GM21619 (cell line): ENCODE data around the gene TEX38.
"Not testable (repeated sequence)": the region's sequence is repeated elsewhere in the genome, so short reads cannot be mapped to it uniquely, and the experiment has no call there.

Experiments
- ATAC-seq: cut with Tn5 transposase; IDR thresholded peaks from one replicate; pipeline ENCODE4 v1.9.1; 2021; ENCODE audit not compliant: unreplicated experiment

The TEX38 gene

DNA sequence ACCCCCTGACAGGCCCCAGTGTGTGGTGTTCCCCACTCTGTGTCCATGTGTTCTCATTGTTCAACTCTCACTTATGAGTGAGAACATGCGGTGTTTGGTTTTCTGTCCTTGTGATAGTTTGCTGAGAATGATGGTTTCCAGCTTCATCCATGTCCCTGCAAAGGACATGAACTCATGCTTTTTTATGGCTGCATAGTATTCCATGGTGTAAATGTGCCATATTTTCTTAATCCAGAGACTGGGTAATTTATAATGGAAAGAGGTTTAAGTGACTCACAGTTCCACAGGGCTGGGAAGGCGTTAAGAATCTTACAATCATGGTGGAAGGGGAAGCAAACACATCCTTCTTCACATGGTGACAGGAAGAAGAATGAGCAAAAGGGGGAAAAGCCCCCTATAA is 17.0 kb upstream of the TEX38 start:
- ATAC-seq: not testable (repeated sequence)

DNA sequence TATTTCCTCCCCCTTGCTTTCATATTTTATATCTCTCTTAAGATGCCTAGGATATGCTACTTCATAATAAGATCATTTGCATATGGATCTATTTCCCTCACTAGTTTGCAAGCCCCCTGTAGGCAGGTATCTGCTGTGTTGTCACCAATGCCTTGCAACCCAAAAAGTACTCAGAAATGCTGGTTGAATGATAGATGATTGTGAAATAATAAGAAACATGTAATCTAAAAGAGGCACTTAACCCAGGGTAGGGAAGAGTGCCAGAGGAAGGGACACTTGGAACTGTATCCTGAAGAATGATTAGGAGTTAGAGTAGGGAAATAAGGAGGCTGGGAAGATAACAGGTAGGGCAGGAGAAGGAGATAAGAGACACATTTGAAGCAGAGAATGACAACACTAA is 15.8 kb upstream of the TEX38 start:
- ATAC-seq: no peak

DNA sequence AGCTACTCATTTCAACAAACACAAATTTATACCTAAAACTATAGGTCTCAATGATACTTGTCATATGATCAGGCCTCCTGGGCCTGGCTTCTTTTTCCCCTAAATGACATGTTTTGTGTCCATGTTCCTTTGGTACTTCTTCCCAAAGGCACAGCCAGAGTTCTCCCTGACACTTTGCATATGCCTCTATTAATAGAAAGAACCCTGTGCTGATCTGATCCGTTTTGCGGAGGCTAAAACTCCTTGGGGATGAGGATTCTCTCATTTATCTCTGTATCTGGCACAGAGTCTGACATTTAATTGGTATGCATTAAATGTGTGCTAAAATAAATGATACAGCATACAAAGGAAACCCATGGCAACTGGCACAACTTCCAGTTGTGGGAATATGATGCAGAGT is 15.0 kb upstream of the TEX38 start:
- no peak for ATAC-seq

DNA sequence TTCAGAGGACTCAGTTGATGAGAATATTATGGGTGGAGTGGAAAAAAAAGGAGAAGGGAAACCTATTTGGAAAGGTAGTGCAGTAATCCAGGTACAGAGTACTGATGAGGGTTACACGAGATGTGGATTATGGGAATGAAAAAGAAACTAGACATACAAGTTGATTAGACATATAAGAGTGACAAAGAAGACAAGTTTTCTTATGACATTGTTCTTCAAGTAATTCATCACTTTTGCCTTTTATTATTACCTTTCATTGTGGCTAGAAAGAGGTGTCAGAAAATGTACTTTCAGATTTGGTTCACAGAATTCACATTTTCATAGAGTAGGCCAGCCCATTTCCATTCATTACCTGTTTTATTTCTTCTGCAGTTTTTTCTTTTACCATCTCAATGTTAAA is 13.9 kb upstream of the TEX38 start:
- no peak for ATAC-seq

DNA sequence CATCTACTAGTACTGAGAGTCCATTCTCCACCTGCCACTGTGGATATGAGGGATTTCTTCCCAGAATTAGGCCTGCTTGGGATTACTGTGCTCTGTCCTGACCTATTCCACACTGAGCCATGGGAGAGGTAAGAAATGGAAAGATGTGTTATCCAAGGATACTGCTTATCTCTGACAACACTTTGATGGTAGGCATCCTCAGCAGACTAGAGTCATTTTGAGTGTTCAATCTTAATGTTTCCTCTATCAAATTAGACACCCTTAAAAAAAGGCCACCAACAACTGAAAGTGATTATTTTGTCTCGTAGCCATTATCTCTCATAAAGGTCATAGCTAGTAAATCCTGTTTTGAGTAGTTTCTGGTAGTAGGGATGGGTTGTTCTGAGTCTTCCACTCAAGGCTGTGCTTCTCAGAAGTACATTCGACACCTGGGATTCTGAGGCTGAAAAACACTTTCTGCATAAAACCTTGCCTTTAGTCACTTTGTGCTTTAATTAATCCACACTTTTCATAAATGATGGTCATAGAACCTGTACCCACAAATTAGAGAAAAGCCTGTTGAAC is 12.3 kb upstream of the TEX38 start:
- ATAC-seq: peak; percentile 20

DNA sequence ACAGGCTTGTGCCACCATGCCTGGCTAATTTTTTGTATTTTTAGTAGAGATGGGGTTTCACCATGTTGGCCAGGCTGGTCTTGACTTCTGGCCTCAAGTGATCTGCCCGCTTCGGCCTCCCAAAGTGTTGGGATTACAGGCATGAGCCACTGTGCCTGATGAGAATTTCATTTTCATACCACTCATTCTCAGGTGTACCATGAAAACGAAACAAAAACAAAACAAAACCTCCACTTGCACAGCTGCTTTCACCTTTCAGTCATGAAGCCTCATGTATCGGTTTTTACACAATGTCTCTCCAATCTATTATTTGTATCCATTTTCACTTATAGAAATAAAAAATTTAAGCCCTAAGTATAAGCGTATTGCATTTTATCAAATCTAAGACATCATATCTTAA is 11.5 kb upstream of the TEX38 start:
- peak; percentile 90 for ATAC-seq

DNA sequence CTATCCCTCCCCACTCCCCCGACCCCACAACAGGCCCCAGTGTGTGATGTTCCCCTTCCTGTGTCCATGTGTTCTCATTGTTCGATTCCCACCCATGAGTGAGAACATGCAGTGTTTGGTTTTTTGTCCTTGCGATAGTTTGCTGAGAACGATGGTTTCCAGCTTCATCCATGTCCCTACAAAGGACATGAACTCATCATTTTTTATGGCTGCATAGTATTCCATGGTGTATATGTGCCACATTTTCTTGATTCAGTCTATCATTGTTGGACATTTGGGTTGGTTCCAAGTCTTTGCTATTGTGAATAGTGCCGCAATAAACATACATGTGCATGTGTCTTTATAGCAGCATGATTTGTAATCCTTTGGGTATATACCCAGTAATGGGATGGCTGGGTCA is 8.7 kb upstream of the TEX38 start:
- not testable (repeated sequence) for ATAC-seq

DNA sequence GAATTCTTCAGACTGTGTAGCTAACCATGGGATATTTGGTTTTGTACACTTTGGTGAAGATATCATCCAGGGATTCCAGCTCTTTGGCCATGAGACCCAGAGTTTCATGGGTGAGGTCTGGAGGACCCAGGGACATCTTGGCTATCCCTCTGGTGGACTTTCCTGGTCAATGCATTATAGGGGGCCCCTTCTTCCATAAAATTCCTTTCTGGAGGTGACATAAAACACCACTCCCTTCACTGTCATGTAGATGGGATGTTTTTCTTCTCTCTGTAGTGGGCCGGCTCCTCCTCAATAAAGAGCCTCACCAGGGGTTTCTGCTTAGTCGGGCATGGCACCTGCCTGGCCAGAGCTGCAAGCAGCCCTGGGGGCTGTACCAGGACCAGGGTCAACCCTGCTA is 5.7 kb upstream of the TEX38 start:
- ATAC-seq: no peak

DNA sequence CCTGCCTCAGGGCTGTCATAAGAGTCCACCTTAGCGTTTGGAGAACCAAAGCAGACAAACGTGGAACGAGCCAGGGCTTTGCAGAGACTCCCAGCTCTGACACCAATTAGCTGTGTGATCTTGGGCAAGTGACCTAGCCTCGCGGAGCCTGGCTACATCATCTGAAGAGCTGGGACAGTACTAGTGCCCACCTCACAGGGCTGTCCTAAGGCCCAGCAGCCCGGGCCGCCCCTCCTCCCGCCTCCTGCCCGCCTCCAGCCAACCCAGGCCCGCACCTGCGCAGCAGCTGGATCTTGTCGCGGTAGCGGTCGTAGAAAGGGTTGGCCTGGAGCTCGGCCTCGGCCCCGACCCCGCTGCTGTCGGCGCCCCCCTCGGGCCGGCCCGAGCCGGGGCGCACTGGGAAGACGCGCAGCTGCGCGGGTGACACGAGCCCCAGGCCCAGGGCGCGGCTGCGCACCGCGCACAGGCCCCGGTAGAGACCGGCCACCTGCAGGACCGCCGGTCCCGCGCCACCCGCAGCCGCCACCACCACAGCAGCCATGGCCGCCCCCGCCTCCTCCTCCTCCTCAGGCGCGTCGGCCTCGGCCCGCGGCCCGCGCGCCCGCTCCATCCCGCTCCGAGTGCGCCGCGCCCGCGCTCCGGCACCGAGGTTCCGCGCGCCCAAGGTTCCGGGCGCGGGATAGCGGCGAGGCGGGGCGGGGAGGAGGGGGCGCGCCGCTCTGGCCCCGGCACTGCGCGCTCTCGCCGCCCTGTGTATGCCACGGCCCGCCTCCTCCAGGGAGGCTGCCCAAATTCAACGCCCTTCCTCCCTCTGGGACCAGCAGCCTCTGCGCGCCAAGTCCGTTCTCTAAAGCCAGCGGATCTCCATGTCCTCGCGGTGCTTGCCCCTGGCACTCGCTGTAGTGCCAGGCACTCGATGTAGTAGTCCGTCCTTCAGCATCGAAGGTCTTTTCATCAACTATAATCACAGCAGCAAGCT is 3.6 kb upstream of the TEX38 start, which contains the start of gene ATPAF1:
TSS of gene ATPAF1 (minus strand) at position 583 of the 979 bp plus-strand sequence. CDS start at position 541, 42 bp downstream.
- ATAC-seq: peak; percentile 69

DNA sequence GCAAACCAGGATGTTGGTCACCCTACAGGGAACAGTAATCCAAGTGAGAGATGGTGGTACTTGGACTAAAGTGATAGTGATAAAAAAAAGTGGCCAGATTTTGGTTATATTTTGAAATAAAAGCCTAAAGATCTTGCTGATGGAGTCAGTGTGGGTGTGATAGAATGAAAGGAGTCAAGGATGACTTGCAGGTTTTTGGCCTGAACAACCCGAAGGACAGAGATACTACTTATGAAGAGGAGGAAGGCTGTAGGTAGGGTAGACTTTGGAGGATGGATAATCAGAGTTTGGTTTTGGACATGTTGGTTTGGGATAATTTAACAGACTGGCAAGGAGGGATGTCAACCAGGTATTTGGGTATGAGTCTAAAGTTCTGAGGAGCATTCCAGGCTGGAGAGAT is 1.5 kb upstream of the TEX38 start:
- no peak for ATAC-seq

DNA sequence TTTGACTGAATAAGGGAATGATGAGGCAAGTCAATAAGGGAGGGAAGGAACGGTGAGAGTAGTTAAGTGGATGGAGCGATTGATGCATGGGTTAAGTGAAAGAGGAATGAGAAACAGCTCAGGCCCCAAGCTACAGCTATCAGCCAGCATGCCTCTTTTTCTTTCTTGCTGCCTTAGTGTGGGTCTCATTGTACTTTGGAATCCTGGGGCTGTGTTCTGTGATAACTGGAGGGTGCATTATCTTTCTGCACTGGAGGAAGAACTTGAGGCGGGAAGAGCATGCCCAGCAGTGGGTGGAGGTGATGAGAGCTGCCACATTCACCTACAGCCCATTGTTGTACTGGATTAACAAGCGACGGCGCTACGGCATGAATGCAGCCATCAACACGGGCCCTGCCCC is 1.0 kb downstream of the TEX38 start:
- no peak for ATAC-seq

DNA sequence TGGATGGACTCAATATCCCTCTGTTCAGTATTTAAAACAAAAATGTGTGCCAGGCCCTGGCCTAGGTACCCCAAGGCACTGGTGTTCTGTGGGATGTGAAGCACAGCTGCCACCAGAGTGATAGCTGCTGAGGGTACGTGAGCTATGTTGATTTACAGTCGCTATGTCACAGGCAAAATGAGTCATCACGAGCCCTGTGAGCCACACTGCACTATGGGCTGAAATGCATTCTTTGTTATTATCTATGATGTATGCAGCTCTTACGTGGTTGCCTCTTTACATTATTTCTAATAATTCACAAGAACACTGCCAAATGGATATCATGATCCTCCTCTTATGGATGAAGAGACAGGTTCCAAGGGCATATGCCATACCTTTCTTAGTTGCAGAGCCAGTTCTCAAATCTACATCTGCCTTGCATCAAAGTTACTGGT is 2.1 kb downstream of the TEX38 start:
- no peak for ATAC-seq

DNA sequence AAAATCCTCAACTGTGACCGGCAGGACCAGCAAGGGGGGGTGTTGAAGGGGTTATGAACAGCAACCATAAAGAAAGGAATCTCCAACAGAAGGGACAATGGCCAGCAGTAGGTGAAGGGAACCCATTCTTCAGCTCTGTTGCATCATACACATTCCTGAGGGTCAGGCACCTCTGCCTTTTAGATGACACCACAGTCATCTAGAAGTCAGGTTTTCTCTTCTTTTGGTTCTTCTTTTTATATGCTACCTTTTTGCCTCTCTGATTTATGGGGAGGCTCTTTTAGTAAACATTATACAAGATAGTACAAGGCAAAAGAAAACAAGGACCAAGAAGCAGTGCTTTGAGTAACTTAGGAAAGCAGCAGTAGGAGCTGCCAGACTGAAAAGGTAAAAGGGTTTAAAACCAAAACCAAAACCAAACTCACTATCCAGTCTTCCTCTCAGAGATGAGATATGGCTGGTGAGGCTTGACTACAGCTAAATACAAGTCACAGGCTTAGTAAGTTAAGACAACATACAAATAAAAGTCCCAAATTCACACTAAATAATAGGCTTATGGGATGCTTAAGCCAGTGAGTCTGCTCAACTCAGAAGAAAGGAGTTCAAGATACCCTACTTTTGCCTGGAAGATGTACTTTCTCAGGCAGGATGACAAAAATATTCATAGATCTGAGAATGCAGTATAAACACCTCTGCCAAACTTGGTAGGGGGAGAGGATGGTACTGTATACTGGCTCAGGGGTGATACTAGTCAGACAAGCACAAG is 4.1 kb downstream of the TEX38 start:
- peak; percentile 74 for ATAC-seq

DNA sequence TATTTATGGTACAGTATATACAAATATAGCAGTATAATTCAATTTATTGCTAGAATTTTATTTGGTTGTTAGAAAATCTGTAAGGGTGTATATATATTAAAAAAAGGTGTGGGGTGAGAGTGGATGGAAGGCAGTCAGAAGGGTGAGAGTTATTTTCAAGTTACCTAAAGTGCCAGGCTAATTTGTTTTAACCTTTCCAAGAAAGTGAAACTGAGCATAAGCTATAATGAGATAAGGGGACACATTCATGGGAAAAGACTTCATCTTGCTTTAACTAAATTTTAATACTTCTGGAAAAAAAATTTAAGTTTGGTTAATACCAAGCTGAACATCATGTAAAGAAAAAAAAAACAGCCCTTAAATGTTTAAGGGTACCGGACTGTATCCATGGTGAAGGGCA is 4.9 kb downstream of the TEX38 start:
- ATAC-seq: no peak

DNA sequence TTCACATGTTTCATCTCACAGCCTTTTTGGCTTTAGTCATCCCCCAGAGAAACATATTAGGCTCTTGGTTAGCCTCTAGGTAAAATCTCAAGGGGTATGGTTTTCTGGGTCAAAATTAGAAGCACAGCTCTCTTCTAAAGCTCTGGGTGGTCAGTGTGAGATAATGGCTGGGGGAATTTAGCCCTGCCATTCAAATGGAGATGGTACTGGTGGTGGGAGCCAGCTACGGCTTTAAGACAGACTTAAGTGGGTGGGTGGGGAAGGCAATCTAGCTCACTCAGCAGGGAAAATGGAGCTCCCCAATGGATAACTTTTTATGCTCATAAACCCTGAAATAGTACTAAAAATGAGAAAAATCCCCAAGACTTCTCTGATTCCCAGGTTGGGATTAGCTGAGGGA is 5.7 kb downstream of the TEX38 start:
- no peak for ATAC-seq

DNA sequence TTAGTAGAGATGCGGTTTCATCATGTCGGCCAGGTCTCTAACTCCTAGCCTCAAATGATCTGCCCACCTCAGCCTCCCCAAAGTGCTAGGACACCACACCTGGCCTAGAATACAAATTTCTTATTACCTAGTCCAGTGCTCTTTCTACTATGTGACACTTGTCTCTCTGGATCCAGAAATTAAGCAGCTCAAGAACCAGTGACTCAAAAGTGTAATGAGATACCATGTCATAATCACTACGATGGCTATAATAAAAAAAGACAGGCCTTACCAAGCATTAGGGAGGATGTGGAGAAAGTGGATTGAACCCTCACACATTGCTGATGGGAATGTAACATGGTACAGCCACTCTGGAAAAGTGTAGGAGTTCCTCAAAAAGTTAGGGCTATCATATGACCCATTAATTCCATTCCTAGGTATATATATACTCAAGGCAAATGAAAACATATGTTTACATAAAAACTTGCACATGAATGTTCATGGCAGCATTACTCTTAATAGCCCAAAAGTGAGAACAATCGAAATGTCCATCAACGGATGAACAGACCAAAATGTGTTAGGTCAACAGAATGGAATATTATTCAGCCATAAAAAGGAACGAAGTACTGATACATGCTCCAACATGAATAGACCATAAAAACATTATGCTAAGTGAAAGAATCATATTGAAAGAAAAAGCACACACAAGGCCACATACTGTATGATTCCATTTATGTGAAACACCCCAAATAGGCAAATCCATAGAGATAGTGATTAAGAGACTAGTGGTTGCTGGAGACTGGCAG is 8.3 kb downstream of the TEX38 start:
- ATAC-seq: no peak

DNA sequence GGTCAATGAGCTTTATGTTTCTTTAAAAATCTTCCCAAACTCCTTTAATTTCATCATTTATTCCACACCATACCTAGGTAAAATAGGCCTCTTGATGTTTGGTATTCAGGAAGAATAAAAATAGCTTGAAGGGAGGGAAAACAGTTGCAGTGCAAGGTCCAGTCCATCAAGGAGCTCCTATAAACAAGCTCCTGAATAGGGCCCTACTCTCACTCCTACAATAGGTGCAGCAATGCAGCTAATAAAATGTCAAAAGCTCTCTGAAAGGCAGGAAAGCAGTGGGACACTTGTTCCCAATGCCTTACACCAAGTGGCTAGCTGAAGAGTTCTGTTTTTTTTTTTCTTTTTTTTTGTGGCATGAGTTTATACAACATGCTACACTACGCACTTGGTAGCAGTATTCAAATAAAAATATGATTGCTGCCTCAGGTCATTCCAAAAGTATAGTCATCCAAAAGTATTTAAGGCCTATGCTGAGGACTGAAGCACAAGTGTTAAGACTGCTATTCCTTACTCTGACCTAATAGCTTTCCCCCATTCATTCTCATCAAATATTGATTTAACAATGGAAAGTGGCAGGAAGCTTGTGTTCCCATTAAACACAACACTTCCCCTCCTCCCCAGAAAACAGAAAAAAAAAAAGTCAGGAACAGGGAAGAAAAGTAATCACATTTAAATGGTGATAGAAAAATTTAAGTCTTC is 9.8 kb downstream of the TEX38 start:
- no peak for ATAC-seq

DNA sequence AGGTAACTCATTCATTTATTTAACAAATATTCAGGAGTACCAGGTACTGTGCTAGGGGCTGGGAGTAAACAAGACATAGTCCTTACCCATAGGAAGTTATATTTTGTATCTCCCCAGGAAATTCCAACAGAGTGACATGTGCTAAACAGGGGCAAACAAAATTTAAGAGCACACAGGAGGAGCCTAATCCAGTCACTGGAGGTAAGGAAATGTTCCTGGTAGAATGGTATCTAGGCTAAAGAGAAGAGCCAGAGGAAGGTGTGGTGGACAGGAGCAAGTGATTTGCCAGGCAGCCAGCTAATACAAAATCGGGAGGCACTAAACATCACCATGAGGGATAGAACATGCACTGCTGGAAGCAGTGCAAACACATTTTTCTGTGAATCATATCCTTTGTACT is 10.4 kb downstream of the TEX38 start:
- ATAC-seq: no peak

DNA sequence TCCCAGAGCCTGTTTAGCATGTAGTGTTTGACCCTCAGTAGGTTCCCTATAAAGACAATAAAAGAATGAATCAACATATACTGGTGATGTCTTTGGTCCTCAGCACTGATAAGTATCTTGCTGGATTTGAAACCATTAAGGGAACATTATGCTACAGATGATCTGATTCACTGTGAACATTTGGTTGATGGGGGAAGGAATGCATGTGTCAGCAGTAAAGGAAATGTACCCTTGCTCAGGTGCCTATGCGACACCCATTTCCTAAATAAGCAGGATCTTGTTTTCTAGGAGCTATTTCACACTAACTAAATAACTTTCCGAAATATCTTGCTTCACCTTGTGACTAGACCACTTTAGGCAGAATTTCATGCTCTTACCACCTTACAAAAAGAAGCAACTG is 13.0 kb downstream of the TEX38 start:
- no peak for ATAC-seq

DNA sequence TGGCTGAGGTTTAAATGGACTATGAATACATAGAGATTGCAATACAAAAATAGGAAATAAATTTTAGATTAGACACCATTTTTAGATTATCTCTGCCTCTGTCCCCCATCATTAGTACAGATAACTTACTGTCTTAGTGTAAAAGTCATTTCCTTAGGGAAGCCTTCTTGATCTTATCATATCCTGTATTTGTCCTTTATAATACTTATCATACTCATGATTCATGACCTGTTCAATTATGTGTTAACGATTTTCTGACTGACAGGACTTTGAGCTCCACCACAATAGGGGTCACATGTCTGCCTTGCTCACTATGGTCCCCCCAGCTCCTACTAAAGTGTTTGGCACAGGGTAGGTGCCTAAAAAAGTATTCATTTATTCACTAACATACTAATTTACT is 14.6 kb downstream of the TEX38 start:
- ATAC-seq: no peak
